OCI-LY1 (cell line): ENCODE results near the gene DEFB125.

Source experiments
- H2AFZ ChIP-seq: fragments of 200-600 bp; sonication (generic), shearing (Covaris generic); 2 replicates; pipeline ENCODE4 v1.6.0; 2014; ENCODE audit warnings: antibody characterized with exemption, mild to moderate bottlenecking, low read length
- H3F3A ChIP-seq: fragments of 200-600 bp; sonication (generic), shearing (Covaris generic); 2 replicates; pipeline ENCODE4 v1.6.0; 2014; ENCODE audit warnings: mild to moderate bottlenecking, antibody characterized with exemption, low read length, moderate library complexity; ENCODE audit not compliant: insufficient read depth
- H3K27ac ChIP-seq: fragments of 200-600 bp; sonication (generic); 2 replicates; pipeline ENCODE4 v1.5.1; 2014; ENCODE audit warnings: low read length, mixed run types, mild to moderate bottlenecking, low read depth; ENCODE audit not compliant: poor library complexity, severe bottlenecking
- H3K27me3 ChIP-seq: fragments of 200-600 bp; sonication (generic); 2 replicates; pipeline ENCODE4 v1.6.0; 2014; ENCODE audit warnings: antibody characterized with exemption, mild to moderate bottlenecking, low read length, moderate library complexity; ENCODE audit not compliant: insufficient read depth
- H3K36me3 ChIP-seq: fragments of 200-600 bp; sonication (generic); 2 replicates; pipeline ENCODE4 v1.6.1; 2014; ENCODE audit warnings: mild to moderate bottlenecking, antibody characterized with exemption, low read length, moderate library complexity, mixed read lengths; ENCODE audit not compliant: insufficient read depth
- H3K4me1 ChIP-seq: fragments of 200-600 bp; sonication (generic); 2 replicates; pipeline ENCODE4 v1.5.1; 2014; ENCODE audit warnings: mild to moderate bottlenecking, low read length, moderate library complexity; ENCODE audit not compliant: insufficient read depth, severe bottlenecking
- H3K4me2 ChIP-seq: fragments of 200-600 bp; sonication (generic), shearing (Covaris generic); 2 replicates; pipeline ENCODE4 v1.6.1; 2014; ENCODE audit warnings: low read length
- H3K4me3 ChIP-seq: fragments of 200-600 bp; sonication (generic); 2 replicates; pipeline ENCODE4 v1.5.1; 2014; ENCODE audit warnings: low read length, low read depth, mild to moderate bottlenecking, mixed read lengths; ENCODE audit not compliant: poor library complexity, severe bottlenecking
- H3K79me2 ChIP-seq: fragments of 200-600 bp; shearing (Covaris generic); 2 replicates; pipeline ENCODE4 v1.6.1; 2016; ENCODE audit warnings: mixed run types, low read length, mixed read lengths; ENCODE audit not compliant: insufficient read depth
- H3K9ac ChIP-seq: fragments of 200-600 bp; sonication (generic), shearing (Covaris generic); 2 replicates; pipeline ENCODE4 v1.6.1; 2014; ENCODE audit warnings: mild to moderate bottlenecking, low read length, mixed read lengths
- H3K9me2 ChIP-seq: fragments of 200-600 bp; sonication (generic), shearing (Covaris generic); 2 replicates; pipeline ENCODE4 v1.6.1; 2014; ENCODE audit warnings: low read depth, mild to moderate bottlenecking, low read length, mixed read lengths
- H3K9me3 ChIP-seq: fragments of 200-600 bp; shearing (Covaris generic); 2 replicates; pipeline ENCODE4 v1.6.1; 2014; ENCODE audit warnings: low read length, mixed read lengths
- H4K20me1 ChIP-seq: fragments of 200-600 bp; sonication (generic), shearing (Covaris generic); 2 replicates; pipeline ENCODE4 v1.6.0; 2016; ENCODE audit warnings: mild to moderate bottlenecking, low read length; ENCODE audit not compliant: insufficient read depth
- EZH2 ChIP-seq: fragments of 200-600 bp; sonication (generic), shearing (Covaris generic); IDR thresholded peaks from 2 replicates; pipeline ENCODE4 v1.8.0; 2017; ENCODE audit warnings: borderline replicate concordance, mixed run types, mild to moderate bottlenecking, antibody characterized with exemption, low read length, moderate library complexity, mixed read lengths
- TF ChIP-seq, protein P1 (sequence below): fragments of 200-600 bp; sonication (generic), shearing (Covaris generic); IDR thresholded peaks from 2 replicates; pipeline ENCODE4 v1.5.1; 2017; ENCODE audit warnings: mild to moderate bottlenecking, antibody characterized with exemption, low read length, moderate library complexity, mixed read lengths

The DEFB125 gene

DNA sequence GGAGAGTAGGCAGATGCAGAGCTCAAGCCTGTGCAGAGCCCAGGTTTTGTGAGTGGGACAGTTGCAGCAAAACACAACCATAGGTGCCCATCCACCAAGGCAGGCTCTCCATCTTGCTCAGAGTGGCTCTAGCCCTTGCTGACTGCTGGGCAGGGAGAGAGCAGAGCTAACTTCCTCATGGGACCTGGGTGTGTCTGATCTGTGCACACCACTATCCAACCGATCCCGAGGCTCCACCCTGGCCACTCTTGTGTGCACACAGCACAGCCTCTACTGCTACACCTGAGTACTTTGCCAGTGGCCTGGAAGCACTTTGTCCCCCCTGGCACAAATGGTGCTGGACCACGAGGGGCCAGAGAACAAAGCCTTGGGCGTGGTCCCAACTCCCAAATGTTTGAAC lies 7.9 kb upstream of the DEFB125 start:
- no peak overlapping the region for H3K4me2 ChIP-seq
- H3K4me1 ChIP-seq, result no peaks in the 10 kb centered on the region
- 0 out of 2 replicates have a peak, but pooled peaks cover 4% of the 10 kb centered on the region for H3K9me3 ChIP-seq
- H3K36me3 ChIP-seq, result no peaks in the 10 kb centered on the region
- H3K27ac ChIP-seq, result no peak overlapping the region
- H3K79me2 ChIP-seq, result no peaks in the 10 kb centered on the region
- no peak overlapping the region for H3K9ac ChIP-seq
- no peaks in the 10 kb centered on the region for H3K27me3 ChIP-seq
- H3F3A ChIP-seq, result no peaks in the 10 kb centered on the region
- no peaks in the 10 kb centered on the region for H4K20me1 ChIP-seq
- no peak for TF ChIP-seq EZH2
- TF ChIP-seq, protein P1, sequence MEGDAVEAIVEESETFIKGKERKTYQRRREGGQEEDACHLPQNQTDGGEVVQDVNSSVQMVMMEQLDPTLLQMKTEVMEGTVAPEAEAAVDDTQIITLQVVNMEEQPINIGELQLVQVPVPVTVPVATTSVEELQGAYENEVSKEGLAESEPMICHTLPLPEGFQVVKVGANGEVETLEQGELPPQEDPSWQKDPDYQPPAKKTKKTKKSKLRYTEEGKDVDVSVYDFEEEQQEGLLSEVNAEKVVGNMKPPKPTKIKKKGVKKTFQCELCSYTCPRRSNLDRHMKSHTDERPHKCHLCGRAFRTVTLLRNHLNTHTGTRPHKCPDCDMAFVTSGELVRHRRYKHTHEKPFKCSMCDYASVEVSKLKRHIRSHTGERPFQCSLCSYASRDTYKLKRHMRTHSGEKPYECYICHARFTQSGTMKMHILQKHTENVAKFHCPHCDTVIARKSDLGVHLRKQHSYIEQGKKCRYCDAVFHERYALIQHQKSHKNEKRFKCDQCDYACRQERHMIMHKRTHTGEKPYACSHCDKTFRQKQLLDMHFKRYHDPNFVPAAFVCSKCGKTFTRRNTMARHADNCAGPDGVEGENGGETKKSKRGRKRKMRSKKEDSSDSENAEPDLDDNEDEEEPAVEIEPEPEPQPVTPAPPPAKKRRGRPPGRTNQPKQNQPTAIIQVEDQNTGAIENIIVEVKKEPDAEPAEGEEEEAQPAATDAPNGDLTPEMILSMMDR, result no peak
- H3K9me2 ChIP-seq, result no peaks in the 10 kb centered on the region
- H3K4me3 ChIP-seq, result no peak overlapping the region
- no peak overlapping the region for H2AFZ ChIP-seq

DNA sequence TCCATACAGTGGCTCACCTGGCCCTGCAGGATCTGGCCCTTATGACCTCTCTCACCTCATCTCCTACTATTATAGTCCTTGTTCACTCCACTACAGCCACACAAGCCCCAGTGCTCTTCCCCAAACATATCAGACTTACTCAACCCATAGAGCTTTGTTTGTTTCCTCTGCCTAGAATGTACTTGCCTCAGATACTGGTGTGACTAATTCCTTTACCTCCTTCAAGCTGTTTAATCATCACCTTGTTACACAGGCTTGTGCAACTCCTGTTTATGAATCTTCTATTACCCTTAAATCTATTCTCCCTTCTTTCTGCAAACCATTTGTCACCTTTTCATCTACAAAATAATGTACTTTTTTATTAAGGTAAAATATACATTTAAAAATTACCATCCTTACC lies 3.2 kb downstream of the DEFB125 start:
- H3K4me3 ChIP-seq, result no peak overlapping the region
- H3K36me3 ChIP-seq, result no peaks in the 10 kb centered on the region
- no peak overlapping the region for H3K9ac ChIP-seq
- no peaks in the 10 kb centered on the region; the same call in 1 of the 2 replicates for H3K27me3 ChIP-seq
- no peaks in the 10 kb centered on the region for H3K4me1 ChIP-seq
- H3K4me2 ChIP-seq, result no peak overlapping the region
- no peak for TF ChIP-seq EZH2
- TF ChIP-seq, protein P1, result no peak
- 0 out of 2 replicates have a peak, but pooled peaks cover 7% of the 10 kb centered on the region for H3K9me3 ChIP-seq
- no peaks in the 10 kb centered on the region for H3F3A ChIP-seq
- H3K27ac ChIP-seq, result no peak overlapping the region
- H2AFZ ChIP-seq, result no peak overlapping the region
- H4K20me1 ChIP-seq, result no peaks in the 10 kb centered on the region
- H3K79me2 ChIP-seq, result no peaks in the 10 kb centered on the region
- no peaks in the 10 kb centered on the region for H3K9me2 ChIP-seq

DNA sequence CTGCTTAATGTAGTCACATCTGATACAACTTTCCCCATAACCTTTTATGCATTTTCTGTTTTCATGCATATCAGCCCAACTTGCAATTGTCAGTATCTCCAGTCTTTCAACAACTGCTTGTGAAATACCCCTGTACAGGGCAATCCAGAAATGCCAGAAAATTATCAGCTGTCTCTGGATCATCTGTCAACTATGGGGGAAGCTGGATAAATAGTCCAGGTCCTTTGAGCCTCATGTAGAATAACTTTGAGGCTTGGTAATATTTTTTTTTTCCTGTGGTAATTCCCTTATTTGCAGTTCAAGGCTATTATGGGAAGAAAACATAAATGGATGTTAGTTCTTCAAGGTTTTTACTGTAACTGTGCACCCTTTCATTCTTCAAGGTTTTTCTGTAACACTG lies 6.2 kb downstream of the DEFB125 start:
- Histone ChIP-seq H3K4me2 (no peak overlapping the region), H3K9me2 (no peaks in the 10 kb centered on the region), H4K20me1 (no peaks in the 10 kb centered on the region), H3K9me3 (0 out of 2 replicates have a peak, but pooled peaks cover 5% of the 10 kb centered on the region), H2AFZ (no peak overlapping the region), H3F3A (no peaks in the 10 kb centered on the region), H3K79me2 (no peaks in the 10 kb centered on the region), H3K4me1 (no peaks in the 10 kb centered on the region), H3K4me3 (no peak overlapping the region), H3K9ac (no peak overlapping the region), H3K36me3 (no peaks in the 10 kb centered on the region), H3K27me3 (no peaks in the 10 kb centered on the region; the same call in 1 of the 2 replicates), H3K27ac (no peak overlapping the region)
- TF ChIP-seq, protein P1, result no peak
- TF ChIP-seq EZH2, result no peak
